Retinal pigment epithelial cell (primary cell): ENCODE results near the gene SPRR5.

ENCODE experiments used
- DNase-seq: peaks from one replicate; pipeline ENCODE4 v3.0.0-alpha.2; 2010; ENCODE audit warnings: low read depth
- H3K4me3 ChIP-seq: 2 replicates; pipeline ENCODE4 v1.5.1; 2011; ENCODE audit warnings: mild to moderate bottlenecking, low read length, control low read depth, moderate library complexity
- TF ChIP-seq, protein P1 (sequence below): conservative IDR thresholded peaks from 2 replicates; pipeline ENCODE4 v1.5.1; 2011; ENCODE audit warnings: low read depth, low read length, control low read depth, inconsistent platforms

Gene SPRR5

DNA sequence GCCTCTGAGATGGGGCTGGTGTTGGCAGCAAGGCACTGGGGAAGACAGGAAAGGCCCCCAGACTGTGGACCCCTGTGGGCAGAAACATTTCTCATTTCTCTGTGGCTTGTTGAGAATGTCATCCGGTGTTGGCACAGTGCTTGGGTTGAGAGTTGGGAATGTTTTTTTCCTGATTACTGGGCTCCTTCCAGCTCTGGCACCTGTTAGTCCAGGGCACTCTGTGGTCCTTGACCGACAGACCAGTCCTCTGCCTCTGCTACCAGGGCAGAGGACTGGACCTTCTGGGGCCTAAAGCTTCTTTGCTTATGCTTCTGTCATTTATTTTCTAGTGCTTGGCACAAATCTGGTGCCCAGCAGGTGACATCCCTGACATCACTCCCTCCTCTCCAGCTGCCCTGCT is 4.8 kb upstream of the SPRR5 start:
- TF ChIP-seq, protein P1, sequence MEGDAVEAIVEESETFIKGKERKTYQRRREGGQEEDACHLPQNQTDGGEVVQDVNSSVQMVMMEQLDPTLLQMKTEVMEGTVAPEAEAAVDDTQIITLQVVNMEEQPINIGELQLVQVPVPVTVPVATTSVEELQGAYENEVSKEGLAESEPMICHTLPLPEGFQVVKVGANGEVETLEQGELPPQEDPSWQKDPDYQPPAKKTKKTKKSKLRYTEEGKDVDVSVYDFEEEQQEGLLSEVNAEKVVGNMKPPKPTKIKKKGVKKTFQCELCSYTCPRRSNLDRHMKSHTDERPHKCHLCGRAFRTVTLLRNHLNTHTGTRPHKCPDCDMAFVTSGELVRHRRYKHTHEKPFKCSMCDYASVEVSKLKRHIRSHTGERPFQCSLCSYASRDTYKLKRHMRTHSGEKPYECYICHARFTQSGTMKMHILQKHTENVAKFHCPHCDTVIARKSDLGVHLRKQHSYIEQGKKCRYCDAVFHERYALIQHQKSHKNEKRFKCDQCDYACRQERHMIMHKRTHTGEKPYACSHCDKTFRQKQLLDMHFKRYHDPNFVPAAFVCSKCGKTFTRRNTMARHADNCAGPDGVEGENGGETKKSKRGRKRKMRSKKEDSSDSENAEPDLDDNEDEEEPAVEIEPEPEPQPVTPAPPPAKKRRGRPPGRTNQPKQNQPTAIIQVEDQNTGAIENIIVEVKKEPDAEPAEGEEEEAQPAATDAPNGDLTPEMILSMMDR, result no peak
- DNase-seq, result no peak
- no peak overlapping the region for H3K4me3 ChIP-seq

DNA sequence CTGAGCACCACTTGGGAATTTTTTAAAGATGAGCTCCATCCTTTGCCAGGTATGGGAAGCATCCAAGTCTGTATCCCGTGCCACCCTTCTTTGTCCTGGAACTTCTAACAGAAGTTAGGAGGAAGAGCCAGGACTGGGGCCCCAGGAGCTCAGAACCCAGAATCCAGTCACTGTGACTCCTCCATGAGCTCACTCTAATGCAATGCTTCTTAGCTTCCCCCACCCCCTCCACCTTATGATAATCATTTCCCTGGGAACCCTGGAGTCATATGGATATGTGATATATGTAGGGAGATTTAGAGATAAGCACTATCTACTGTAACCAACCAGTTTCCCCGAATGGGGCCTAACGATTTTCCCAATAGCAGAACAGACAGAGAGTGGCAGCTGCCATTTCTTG is 758 bp upstream of the SPRR5 start:
- no peak for DNase-seq
- H3K4me3 ChIP-seq, result no peak overlapping the region
- TF ChIP-seq, protein P1, result no peak

DNA sequence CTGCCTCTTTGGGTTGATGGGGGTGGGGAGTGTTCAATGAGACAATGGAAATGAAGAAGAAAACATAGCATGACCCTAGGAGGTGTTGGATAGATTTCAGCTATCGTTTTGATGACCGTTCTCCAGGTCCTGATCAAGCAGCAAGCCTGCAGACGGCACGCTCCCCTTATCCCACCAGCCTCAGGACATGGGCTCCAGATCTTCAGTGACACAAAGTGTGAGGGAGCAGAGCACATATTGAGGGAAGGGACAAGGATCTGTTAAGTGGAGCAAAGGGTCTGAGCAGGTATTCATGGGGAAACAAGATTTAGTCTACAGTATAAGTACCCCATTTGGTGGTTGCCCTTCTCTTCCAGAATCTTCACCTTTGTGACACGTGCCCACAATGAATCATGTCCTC is 4.7 kb downstream of the SPRR5 start:
- H3K4me3 ChIP-seq, result no peak overlapping the region
- TF ChIP-seq, protein P1, result no peak
- no peak for DNase-seq

DNA sequence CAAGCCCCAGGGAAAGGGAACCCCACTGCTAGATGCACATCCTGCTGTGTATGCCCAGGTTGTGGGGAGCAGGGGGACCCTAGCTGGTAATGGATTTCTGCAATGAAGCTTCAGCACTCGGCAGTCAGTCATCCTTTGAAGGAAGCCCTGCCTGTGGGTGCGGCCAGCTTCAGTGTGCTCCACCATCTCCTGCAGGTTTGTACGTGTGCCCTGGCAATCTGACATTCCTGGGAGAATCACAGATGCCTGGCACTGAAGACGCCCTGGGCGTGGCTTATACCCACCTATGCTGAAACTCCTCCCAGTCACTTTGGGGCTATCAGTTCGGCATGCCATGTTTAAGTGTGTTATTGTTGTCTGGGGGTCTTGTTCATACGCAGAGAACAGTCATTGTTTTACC is 6.8 kb downstream of the SPRR5 start:
- H3K4me3 ChIP-seq, result no peak overlapping the region
- TF ChIP-seq, protein P1, result no peak
- DNase-seq, result no peak

DNA sequence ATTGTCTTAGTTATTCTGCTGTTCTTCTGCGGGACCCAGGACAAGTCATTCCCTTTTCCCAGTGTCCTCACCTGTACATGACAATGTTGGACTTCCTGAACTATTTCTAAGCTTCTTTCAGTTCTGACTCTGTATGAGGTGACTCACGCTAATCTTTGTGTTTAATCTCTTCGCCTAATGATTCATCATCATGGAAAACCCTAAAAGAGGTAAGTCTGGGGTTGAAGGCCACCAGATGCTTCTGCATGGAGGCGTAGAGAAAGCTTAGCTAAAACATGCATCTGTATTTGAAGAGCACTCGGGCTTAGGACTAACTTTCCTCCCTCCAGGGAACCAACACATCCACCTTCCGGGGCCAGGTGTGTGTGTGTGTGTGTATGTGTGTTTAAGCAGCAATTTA is 7.4 kb downstream of the SPRR5 start:
- TF ChIP-seq, protein P1, result no peak
- DNase-seq, result peak; percentile 8
- no peak overlapping the region for H3K4me3 ChIP-seq

DNA sequence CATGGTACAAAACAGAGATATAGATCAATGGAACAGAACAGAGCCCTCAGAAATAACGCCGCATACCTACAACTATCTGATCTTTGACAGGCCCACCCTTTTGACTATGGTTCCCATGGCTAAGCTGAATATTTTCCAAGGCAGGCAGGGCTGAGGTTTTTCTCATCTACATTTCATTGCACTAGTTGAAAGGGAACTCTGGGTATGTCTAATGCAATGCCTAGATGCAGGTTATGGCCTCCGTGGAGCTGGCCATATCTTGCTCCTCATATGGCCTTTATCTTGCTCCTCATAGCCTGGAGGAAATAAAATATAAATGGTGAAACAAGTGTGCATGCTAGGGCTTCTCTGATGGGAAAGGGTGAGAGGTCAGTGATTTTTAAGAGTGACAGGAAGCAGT is 10.6 kb downstream of the SPRR5 start:
- TF ChIP-seq, protein P1, result no peak
- no peak overlapping the region for H3K4me3 ChIP-seq
- DNase-seq, result no peak

DNA sequence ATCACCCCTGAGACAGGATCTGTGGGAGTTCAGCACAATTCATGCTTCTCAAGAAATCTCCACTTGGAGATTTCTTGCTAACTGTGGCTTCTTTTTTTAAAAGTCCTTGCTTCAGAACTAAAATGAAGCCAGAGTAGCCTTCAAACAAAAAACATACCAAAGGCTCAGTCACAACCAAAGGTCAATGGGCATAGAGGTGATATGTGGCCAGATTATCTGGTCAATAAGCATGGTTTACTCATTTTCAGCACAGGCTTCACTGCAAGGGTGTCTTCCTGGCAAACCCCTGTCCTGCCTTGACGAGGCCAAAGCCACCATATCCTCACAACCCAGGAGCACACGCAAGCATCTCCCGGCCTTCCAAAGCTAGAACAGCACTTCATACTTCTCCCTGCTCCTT is 12.3 kb downstream of the SPRR5 start:
- H3K4me3 ChIP-seq, result no peak overlapping the region
- TF ChIP-seq, protein P1, result no peak
- no peak for DNase-seq
